HG03025 (cell line): Measurements from ENCODE around the gene MGME1.
"Not testable (repeated sequence)": the region's sequence is repeated elsewhere in the genome, so short reads cannot be mapped to it uniquely, and the experiment has no call there.

Experiments used
- ATAC-seq: cut with Tn5 transposase; IDR thresholded peaks from one replicate; pipeline ENCODE4 v1.9.1; 2021; ENCODE audit warnings: mild to moderate bottlenecking, moderate library complexity; ENCODE audit not compliant: unreplicated experiment, low FRiP score

Gene MGME1

GRCh38 chr20:18012901-18013300 lies 44.1 kb downstream of the MGME1 start:
- ATAC-seq = no peak

GRCh38 chr20:18014411-18014810 lies 45.6 kb downstream of the MGME1 start:
- no peak for ATAC-seq

- ATAC-seq = no peak
Observed at GRCh38 chr20:18016772-18017171, 48.0 kb downstream of the MGME1 start.

- ATAC-seq = no peak
Observed at GRCh38 chr20:18018100-18018499, 49.3 kb downstream of the MGME1 start.

- ATAC-seq = no peak
Observed at GRCh38 chr20:18019068-18019467, 50.2 kb downstream of the MGME1 start.

GRCh38 chr20:18020931-18021330 lies 52.1 kb downstream of the MGME1 start:
- no peak for ATAC-seq

- ATAC-seq = no peak
Observed at GRCh38 chr20:18024606-18025127, 55.8 kb downstream of the MGME1 start.

GRCh38 chr20:18027011-18027410 lies 58.2 kb downstream of the MGME1 start:
- not testable (repeated sequence) for ATAC-seq

- ATAC-seq = no peak
Observed at GRCh38 chr20:18030020-18030419, 61.2 kb downstream of the MGME1 start.

- no peak for ATAC-seq
Observed at GRCh38 chr20:18031050-18031449, 62.2 kb downstream of the MGME1 start.

GRCh38 chr20:18031888-18032509 lies 63.2 kb downstream of the MGME1 start:
- ATAC-seq = no peak

GRCh38 chr20:18032977-18033892 lies 64.4 kb downstream of the MGME1 start:
- ATAC-seq = no peak

GRCh38 chr20:18034039-18034438 lies 65.2 kb downstream of the MGME1 start:
- no peak for ATAC-seq

- no peak for ATAC-seq
Observed at GRCh38 chr20:18039063-18039462, 70.2 kb downstream of the MGME1 start.
